Omental fat pad (tissue), 4 donors: ENCODE results near the gene ZBTB25. TPM values are rescaled to one million over a fixed set of nuclear protein-coding genes. Genes with fewer than 3 reads are reported as not detected.

ENCODE experiments used
- ATAC-seq: fragments of 150-250 bp; one replicate; pipeline ENCODE4 v1.9.1; 2016; ENCODE audit warnings: mild to moderate bottlenecking, moderate library complexity; ENCODE audit not compliant: low FRiP score
- DNase-seq: peaks from one replicate; pipeline ENCODE4 v3.0.0-alpha.2; 2019; ENCODE audit warnings: low spot score
- total RNA-seq, 4 donors: library from RNA; depleted of rRNA; stranded (reverse); fragments of >200 nt; gene quantifications; one replicate each; pipeline ENCODE4 v1.1.0, GENCODE V29; 2016
- TF ChIP-seq, protein P1 (sequence below), 3 donors: fragments of 450-650 bp; IDR thresholded peaks; one replicate each; pipeline ENCODE4 v1.5.1; 2016 to 2017; ENCODE audit warnings: antibody characterized with exemption in 3 of 3, mild to moderate bottlenecking in 3 of 3, moderate library complexity in 2 of 3

The ZBTB25 gene
- total RNA-seq, 4 donors from 2014 or later: 5.5 to 12.3 (median 8.6) TPM

DNA sequence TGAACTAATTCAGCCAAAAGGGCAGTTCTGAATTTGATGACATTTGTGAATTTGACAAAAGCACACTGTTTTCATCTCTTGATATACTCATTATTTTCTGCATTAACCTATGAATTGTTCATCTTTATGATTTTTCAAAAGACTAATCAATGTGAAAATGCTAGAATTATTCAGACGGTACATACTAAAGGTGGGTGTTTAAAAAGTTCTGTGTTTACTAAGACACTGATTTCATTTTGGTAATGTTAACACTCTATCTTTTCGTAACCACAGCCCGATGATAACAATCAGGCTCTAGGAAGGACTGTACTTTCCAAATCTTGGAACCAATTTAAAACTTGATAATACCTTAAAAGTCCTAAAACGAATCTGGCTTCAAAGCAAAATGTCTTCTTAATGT lies 28.9 kb downstream of the ZBTB25 start:
- TF ChIP-seq, protein P1, sequence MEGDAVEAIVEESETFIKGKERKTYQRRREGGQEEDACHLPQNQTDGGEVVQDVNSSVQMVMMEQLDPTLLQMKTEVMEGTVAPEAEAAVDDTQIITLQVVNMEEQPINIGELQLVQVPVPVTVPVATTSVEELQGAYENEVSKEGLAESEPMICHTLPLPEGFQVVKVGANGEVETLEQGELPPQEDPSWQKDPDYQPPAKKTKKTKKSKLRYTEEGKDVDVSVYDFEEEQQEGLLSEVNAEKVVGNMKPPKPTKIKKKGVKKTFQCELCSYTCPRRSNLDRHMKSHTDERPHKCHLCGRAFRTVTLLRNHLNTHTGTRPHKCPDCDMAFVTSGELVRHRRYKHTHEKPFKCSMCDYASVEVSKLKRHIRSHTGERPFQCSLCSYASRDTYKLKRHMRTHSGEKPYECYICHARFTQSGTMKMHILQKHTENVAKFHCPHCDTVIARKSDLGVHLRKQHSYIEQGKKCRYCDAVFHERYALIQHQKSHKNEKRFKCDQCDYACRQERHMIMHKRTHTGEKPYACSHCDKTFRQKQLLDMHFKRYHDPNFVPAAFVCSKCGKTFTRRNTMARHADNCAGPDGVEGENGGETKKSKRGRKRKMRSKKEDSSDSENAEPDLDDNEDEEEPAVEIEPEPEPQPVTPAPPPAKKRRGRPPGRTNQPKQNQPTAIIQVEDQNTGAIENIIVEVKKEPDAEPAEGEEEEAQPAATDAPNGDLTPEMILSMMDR (IDR thresholded peaks at IDR 0.05): no peak
- no peak for DNase-seq
- ATAC-seq: no peak

DNA sequence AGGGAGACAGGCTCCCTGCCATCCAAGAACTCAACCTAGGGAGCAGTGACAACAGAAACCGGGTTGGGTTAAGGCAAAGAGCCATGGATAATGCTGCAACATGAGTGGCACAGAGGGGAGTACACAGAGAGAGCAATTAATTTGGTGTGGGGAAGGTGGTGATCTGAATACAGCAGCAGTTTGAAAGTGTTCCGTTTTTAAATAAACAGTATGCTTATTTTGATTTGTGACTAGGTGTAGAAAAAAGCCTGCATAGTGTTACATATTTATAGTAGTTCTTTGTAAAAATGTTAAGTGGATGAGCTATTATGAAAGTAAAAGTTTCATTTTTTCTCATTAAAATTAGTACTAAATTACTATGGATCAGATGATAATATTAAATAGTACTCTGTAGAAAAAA lies 29.6 kb downstream of the ZBTB25 start:
- TF ChIP-seq, protein P1 (IDR thresholded peaks at IDR 0.05): no peak
- ATAC-seq (no peak), DNase-seq (no peak)

GRCh38 chr14:64468451-64468850 lies 35.2 kb downstream of the ZBTB25 start:
- ATAC-seq (no peak), DNase-seq (no peak)
- TF ChIP-seq, protein P1 (IDR thresholded peaks at IDR 0.05): no peak

DNA sequence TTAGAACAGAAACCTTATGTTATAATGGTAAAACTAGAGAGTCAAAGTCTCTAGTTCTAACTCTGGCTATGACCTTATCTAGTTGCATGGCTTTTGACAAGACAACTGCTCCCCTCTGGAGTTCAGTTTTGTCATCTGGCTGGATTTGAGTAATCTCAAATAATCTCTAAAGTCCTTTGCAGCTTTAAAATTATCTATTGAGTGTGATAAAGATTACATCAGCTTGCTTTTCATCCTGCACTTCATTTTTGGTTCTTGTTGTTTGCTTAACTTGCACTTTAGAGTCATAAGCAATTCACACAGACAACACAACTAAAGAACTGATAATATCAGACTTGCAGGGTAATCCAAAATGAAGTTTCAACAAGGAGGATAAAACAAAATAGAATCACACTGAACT lies 36.1 kb downstream of the ZBTB25 start:
- DNase-seq: no peak
- ATAC-seq: no peak

GRCh38 chr14:64467101-64467500 lies 36.5 kb downstream of the ZBTB25 start:
- no peak for DNase-seq
- ATAC-seq: no peak
- TF ChIP-seq, protein P1 (IDR thresholded peaks at IDR 0.05): no peak

More for the DNA sequence above, 36.1 kb downstream of the ZBTB25 start:
- TF ChIP-seq, protein P1 (IDR thresholded peaks at IDR 0.05): no peak

DNA sequence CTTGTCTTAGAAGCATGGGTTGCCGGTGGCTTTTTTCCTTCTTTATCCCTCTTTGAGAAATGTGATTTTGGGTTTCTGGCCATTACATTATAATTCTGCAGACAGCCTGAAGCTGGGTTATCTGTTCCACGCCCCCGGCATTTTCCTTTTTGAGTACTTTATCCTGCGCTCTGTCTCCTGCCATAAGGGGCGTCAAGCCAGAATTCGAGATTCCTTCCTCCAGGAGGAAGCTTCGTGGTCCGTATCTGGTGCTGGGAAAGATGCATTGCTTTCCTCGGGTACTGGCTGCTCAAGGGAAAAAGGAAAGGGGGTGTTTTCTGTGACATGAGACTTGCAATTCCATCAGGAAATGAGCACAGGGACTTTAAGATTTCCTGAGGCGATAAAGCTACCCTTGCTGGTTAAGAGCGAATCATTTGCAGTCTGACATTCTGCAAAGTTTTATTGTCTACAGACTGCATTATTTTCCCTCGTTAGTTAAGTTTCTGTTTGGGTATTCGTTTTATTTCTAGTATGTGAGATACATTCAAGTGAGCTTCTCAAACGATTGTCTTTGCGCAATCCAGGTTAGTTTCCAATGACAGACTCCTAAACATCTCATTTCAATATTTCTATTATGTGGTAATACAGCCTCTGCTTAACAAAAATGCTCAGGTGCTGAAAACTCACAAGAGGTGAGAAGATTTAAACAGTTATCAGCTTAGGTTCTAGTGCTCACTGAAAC lies 37.6 kb downstream of the ZBTB25 start:
- TF ChIP-seq, protein P1 (IDR thresholded peaks at IDR 0.05): no peak
- DNase-seq: no peak
- peak; percentile 41 for ATAC-seq

DNA sequence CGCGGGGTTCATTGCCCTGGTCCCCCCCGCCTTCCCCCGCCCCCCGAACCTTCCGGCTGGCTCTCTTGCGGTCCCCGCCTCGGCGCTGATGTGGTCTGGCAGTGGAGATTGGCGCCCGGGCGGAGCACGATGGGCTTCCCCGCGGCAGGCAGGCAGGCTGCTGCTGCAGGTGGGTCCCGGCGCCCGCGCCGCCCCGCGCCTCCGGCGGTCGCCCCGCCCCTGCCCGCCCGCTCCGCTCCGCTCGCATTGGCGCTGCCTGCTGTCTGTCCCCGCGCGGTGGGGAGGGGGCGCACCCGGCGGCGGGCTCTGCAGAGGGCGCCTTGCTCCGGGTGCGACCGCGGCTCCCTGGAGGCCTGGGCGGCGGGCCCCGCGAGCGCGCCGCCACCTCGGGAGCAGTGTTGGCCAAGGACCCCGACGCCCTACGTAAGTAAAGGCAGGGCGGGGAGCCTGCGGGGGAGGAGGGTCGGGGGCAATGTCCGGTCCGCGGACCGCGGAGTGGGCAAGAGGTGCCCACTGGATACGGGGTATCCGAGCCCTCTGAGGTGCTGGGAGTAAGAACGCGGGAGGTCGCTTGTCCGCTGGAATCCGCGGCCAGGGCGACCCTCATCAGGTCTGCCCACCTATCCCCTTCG lies 38.3 kb downstream of the ZBTB25 start, which contains the start of gene AKAP5:
AKAP5 (plus strand) TSS at position 309 of the 632 bp plus-strand sequence. CDS start 2,896 bp downstream, outside the sequence.
- TF ChIP-seq, protein P1 (IDR thresholded peaks at IDR 0.05): no peak
- ATAC-seq (peak; percentile 91), DNase-seq (no peak)
